Measurements from ENCODE around the gene ZDHHC17. TPM values are rescaled to one million over a fixed set of nuclear protein-coding genes. Genes with fewer than 3 reads are reported as not detected.
A peak's percentile ranks its signal among the peaks of the same experiment; 100 is the strongest.

Gene ZDHHC17
- total and polyA plus RNA-seq, 4 donors, result 3.4 to 91.2 (median 15.2) TPM

DNA sequence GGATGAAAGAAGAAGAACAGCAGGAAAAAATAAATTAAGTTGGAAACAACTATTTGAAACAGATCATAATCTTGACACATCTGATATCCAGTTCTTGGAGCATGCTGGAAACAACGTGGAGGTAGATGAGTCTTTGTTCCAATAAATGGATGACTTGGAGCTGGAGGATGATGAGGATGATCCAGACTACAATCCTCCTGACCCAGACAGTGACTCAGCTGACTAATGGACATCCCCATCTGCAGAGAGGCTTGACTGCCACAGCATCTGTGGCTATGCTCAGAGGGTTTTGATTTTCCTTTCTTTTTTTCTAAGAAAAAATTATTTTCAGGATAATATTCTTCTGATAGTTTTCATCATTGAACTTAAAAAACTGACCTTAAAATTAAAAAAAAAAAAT, 6.2 kb upstream of the ZDHHC17 start (continued):
- TF ChIP-seq RXRA (IDR thresholded peaks at IDR 0.05) (no peak), GABPA (IDR thresholded peaks at IDR 0.05 in 1 of 2, conservative IDR thresholded peaks at IDR 0.05 in 1 of 2) (no peak)

DNA sequence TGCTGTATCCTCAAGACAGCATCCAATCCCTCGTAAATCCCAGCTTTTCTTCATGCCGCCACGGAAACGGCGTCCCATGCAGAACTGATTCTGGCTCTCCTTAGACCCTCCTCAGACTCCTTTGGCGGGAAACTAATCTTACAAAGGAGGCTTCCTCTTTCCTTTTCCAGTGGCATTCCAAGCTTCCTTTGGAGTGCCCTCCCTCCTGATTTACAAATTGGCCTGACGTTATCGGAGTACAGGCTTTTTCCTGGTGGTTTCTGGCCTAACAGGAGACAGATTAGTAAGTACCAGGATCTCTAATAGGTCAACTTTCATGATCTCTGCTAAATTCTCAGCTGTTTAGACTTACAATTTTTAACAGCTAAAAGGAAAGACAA, 1.3 kb upstream of the ZDHHC17 start:
- no peak overlapping the region for H3K4me3 ChIP-seq (ENCODE audit: low read depth in 1 of 3, low read length in 3 of 3)
- TF ChIP-seq, protein P1, sequence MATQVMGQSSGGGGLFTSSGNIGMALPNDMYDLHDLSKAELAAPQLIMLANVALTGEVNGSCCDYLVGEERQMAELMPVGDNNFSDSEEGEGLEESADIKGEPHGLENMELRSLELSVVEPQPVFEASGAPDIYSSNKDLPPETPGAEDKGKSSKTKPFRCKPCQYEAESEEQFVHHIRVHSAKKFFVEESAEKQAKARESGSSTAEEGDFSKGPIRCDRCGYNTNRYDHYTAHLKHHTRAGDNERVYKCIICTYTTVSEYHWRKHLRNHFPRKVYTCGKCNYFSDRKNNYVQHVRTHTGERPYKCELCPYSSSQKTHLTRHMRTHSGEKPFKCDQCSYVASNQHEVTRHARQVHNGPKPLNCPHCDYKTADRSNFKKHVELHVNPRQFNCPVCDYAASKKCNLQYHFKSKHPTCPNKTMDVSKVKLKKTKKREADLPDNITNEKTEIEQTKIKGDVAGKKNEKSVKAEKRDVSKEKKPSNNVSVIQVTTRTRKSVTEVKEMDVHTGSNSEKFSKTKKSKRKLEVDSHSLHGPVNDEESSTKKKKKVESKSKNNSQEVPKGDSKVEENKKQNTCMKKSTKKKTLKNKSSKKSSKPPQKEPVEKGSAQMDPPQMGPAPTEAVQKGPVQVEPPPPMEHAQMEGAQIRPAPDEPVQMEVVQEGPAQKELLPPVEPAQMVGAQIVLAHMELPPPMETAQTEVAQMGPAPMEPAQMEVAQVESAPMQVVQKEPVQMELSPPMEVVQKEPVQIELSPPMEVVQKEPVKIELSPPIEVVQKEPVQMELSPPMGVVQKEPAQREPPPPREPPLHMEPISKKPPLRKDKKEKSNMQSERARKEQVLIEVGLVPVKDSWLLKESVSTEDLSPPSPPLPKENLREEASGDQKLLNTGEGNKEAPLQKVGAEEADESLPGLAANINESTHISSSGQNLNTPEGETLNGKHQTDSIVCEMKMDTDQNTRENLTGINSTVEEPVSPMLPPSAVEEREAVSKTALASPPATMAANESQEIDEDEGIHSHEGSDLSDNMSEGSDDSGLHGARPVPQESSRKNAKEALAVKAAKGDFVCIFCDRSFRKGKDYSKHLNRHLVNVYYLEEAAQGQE (IDR thresholded peaks at IDR 0.05), result no peak
- H3K27me3 ChIP-seq (ENCODE audit: control insufficient read depth in 4 of 4, insufficient read depth in 4 of 4, low read length in 3 of 4), result no peaks in the 10 kb centered on the region
- no peaks in the 10 kb centered on the region for H3K36me3 ChIP-seq (ENCODE audit: control insufficient read depth in 4 of 4, insufficient read depth in 3 of 4, low read depth in 1 of 4, low read length in 3 of 4)
- H3K9ac ChIP-seq (ENCODE audit: low read depth in 1 of 2, low read length in 2 of 2), result no peak overlapping the region
- no peak overlapping the region for H3K27ac ChIP-seq (ENCODE audit: low read depth in 1 of 2, low read length in 2 of 2)
- no peaks in the 10 kb centered on the region for H3K9me3 ChIP-seq (ENCODE audit: control insufficient read depth in 4 of 4, low read length in 3 of 4)
- WGBS, result 83% methylated on average over 8 of the region's 8 CpGs
- H3K4me1 ChIP-seq (ENCODE audit: control insufficient read depth in 4 of 4, insufficient read depth in 4 of 4, low read length in 3 of 4), result peaks cover 2 to 18% (median 14%) of the 10 kb centered on the region in 4 donors
- no peak for DNase-seq (ENCODE audit: low spot score)

DNA sequence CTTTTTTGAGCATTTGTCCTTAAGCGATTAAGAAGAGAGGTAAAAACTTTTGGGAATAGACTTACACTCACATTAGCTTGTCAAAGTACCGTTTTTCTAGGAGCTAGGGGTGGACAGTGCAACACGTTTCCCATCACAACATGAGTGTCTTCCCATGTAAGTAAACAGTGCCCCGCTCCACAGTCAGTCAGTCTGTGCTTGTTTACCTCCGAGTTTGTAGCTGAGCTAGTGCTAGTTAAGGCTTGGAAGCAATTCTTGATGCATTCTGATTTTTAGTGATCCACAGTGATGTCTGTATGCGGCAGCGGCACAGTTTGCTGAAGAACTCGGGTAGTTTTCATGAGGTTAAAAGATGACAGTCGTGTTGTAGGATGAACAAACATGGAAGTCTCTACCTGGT, 941 bp downstream of the ZDHHC17 start:
- DNase-seq (ENCODE audit: low spot score), result no peak
- TF ChIP-seq, protein P2, sequence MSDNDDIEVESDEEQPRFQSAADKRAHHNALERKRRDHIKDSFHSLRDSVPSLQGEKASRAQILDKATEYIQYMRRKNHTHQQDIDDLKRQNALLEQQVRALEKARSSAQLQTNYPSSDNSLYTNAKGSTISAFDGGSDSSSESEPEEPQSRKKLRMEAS (IDR thresholded peaks at IDR 0.05), result no peak
- TF ChIP-seq YY1 (IDR thresholded peaks at IDR 0.05) (no peak), TAF1 (conservative IDR thresholded peaks at IDR 0.05) (no peak), JUND (IDR thresholded peaks at IDR 0.05) (no peak), HNF4A (conservative IDR thresholded peaks at IDR 0.05) (no peak), RXRA (IDR thresholded peaks at IDR 0.05) (no peak), FOXA2 (IDR thresholded peaks at IDR 0.05) (no peak)
- TF ChIP-seq, protein P3, sequence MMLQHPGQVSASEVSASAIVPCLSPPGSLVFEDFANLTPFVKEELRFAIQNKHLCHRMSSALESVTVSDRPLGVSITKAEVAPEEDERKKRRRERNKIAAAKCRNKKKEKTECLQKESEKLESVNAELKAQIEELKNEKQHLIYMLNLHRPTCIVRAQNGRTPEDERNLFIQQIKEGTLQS (IDR thresholded peaks at IDR 0.05), result no peak
- WGBS, result 10% methylated on average over 9 of the region's 9 CpGs
- H3K27ac ChIP-seq (ENCODE audit: low read depth in 1 of 2, low read length in 2 of 2), result peak overlapping the region; percentile 82 to 97
- H3K27me3 ChIP-seq (ENCODE audit: control insufficient read depth in 4 of 4, insufficient read depth in 4 of 4, low read length in 3 of 4), result no peaks in the 10 kb centered on the region
- peaks cover 6 to 19% (median 17%) of the 10 kb centered on the region in 4 donors for H3K4me1 ChIP-seq (ENCODE audit: control insufficient read depth in 4 of 4, insufficient read depth in 4 of 4, low read length in 3 of 4)
- H3K4me3 ChIP-seq (ENCODE audit: low read depth in 1 of 3, low read length in 3 of 3), result peak overlapping the region; percentile 84 to 96 (median 88)
- H3K9me3 ChIP-seq (ENCODE audit: control insufficient read depth in 4 of 4, low read length in 3 of 4), result no peaks in the 10 kb centered on the region
- H3K36me3 ChIP-seq (ENCODE audit: control insufficient read depth in 4 of 4, insufficient read depth in 3 of 4, low read depth in 1 of 4, low read length in 3 of 4), result no peaks in the 10 kb centered on the region
- H3K9ac ChIP-seq (ENCODE audit: low read depth in 1 of 2, low read length in 2 of 2), result peak overlapping the region; percentile 0 to 78

DNA sequence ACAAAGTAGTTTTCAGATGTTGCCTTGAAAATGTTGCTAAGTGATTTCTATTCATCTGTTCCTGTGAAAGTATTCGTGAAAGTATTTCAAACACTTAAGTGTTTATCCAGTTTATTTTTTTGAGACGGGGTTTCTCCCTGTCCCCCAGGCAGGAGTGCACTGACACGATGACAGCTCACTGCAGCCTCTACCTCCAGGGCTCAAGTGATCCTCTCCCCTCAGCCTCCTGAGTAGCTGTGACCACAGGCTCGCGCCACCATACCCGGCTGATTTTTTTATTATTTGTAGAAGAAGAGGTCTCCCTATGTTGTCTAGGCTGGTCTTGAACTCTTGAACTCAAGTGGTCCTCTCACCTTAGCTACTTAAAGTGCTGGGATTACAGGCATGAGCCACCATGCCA, 1.7 kb downstream of the ZDHHC17 start:
- peaks cover 6 to 19% (median 17%) of the 10 kb centered on the region in 4 donors for H3K4me1 ChIP-seq (ENCODE audit: control insufficient read depth in 4 of 4, insufficient read depth in 4 of 4, low read length in 3 of 4)
- no peak overlapping the region for H3K27ac ChIP-seq (ENCODE audit: low read depth in 1 of 2, low read length in 2 of 2)
- no peaks in the 10 kb centered on the region for H3K27me3 ChIP-seq (ENCODE audit: control insufficient read depth in 4 of 4, insufficient read depth in 4 of 4, low read length in 3 of 4)
- TF ChIP-seq RAD21 (IDR thresholded peaks at IDR 0.05) (no peak), FOXA2 (IDR thresholded peaks at IDR 0.05) (no peak), SP1 (IDR thresholded peaks at IDR 0.05) (no peak), FOXA1 (IDR thresholded peaks at IDR 0.05) (no peak), RXRA (IDR thresholded peaks at IDR 0.05) (no peak), HNF4A (conservative IDR thresholded peaks at IDR 0.05) (no peak), GABPA (IDR thresholded peaks at IDR 0.05 in 1 of 2, conservative IDR thresholded peaks at IDR 0.05 in 1 of 2) (no peak), EGR1 (IDR thresholded peaks at IDR 0.05; ENCODE audit: low read depth in 2 of 2) (no peak)
- TF ChIP-seq, protein P3 (IDR thresholded peaks at IDR 0.05), result no peak
- H3K9me3 ChIP-seq (ENCODE audit: control insufficient read depth in 4 of 4, low read length in 3 of 4), result no peaks in the 10 kb centered on the region
- no peak overlapping the region for H3K9ac ChIP-seq (ENCODE audit: low read depth in 1 of 2, low read length in 2 of 2)
- H3K36me3 ChIP-seq (ENCODE audit: control insufficient read depth in 4 of 4, insufficient read depth in 3 of 4, low read depth in 1 of 4, low read length in 3 of 4), result no peaks in the 10 kb centered on the region
- DNase-seq (ENCODE audit: low spot score), result no peak
- 94% methylated on average over 6 of the region's 6 CpGs for whole genome bisulfite sequencing
- no peak overlapping the region for H3K4me3 ChIP-seq (ENCODE audit: low read depth in 1 of 3, low read length in 3 of 3)

All from liver (tissue), 9 donors.